ENCODE results near the gene TMED6. TPM values are rescaled to one million over a fixed set of nuclear protein-coding genes. Genes with fewer than 3 reads are reported as not detected.

The TMED6 gene
- total RNA-seq, 1 experiment from 2014 or later: 0.91 TPM

DNA sequence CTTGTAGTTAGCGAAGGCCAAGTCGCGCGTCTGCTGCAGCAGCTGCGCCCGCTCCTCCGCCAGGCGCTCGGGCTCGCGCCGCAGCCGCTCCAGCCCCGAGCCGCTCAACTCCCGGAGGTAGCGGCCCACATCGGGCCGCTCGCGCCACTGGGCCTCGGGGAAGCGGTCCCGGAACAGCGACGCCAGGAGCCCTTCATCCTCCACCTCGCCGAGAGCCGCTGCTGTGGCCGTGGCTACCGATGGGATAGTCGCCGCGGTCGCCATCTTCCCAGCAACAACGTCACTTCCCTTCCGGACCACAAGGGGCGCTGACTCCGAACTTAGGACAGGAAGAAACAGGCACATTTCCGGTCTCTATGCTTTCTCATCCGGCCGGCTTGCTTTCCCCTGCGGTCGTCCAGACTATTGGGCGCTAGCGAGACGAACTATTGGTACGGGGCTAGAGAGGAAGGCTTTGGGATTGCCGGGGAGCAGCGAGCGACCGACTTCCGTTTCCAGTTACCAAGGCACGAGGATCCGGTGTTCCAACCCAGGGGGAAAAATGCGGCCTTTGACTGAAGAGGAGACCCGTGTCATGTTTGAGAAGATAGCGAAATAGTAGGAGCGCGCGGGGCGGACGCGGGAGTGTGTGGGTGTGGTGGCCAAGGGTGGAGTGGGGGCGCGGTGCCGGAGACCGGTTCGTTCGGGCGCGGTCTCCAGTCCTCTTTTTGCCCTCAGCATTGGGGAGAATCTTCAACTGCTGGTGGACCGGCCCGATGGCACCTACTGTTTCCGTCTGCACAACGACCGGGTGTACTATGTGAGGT is 12.1 kb downstream of the TMED6 start, which contains the start of the genes COG8 and NIP7 (continued):
- peak; percentile 96 for TF ChIP-seq YY1 (IDR thresholded peaks at IDR 0.05; ENCODE audit: extremely low read depth, insufficient replicate concordance, low read depth, low read length)

- H3K4me2 ChIP-seq (ENCODE audit: low read length): peak overlapping the region; percentile 91
- CTCF ChIA-PET: no interaction called here
- RAD21 ChIA-PET (ENCODE audit: low non-redundant PET in 1 of 2, low total read pairs in 2 of 2, uncharacterized antibody in 2 of 2, unreplicated experiment in 2 of 2): no interaction called here
- POLR2A ChIA-PET: interaction anchor here (0.6 kb wide), 2 partner anchors 42 to 188 kb away, joined by 3 read pairs; no protein-coding TSS in a partner anchor
- intact Hi-C loops (cut with micrococcal nuclease): no loop called here
- no peaks in the 10 kb centered on the region for H3K9me3 ChIP-seq (ENCODE audit: control insufficient read depth in 1 of 2, insufficient read depth in 1 of 2, low read depth in 1 of 2, low read length in 2 of 2)
- DNase-seq (ENCODE audit: low read depth, low spot score) (no peak), ATAC-seq (no peak)
- H3K36me3 ChIP-seq (ENCODE audit: control insufficient read depth in 1 of 2, insufficient read depth in 2 of 2, low read length in 2 of 2): peaks cover 18 to 48% of the 10 kb centered on the region in 2 experiments; a peak in 3 of 4 replicates
- peaks cover 11 to 27% of the 10 kb centered on the region in 2 experiments for H3K4me1 ChIP-seq (ENCODE audit: control insufficient read depth in 1 of 2, insufficient read depth in 2 of 2, low read length in 2 of 2)
- BruUV-seq (replicated peaks): no TSS peak
- H3K27me3 ChIP-seq (ENCODE audit: insufficient read depth, low read length): no peaks in the 10 kb centered on the region
- H3K79me2 ChIP-seq (ENCODE audit: insufficient read depth, low read length): peaks cover 68% of the 10 kb centered on the region
- peak overlapping the region; percentile 90 for H3K27ac ChIP-seq (ENCODE audit: low read depth, low read length)
- peak overlapping the region; percentile 96 for H3K9ac ChIP-seq (ENCODE audit: low read length)
- no peaks in the 10 kb centered on the region; the same call in 1 of the 2 replicates for H4K20me1 ChIP-seq (ENCODE audit: insufficient read depth)
- no peak overlapping the region for H2AFZ ChIP-seq (ENCODE audit: low read depth, low read length, poor library complexity, severe bottlenecking)
- peak overlapping the region; percentile 71 to 94 for H3K4me3 ChIP-seq (replicated peaks in 1 of 2; ENCODE audit: low read depth in 1 of 2, low read length in 2 of 2)
- H3K9me2 ChIP-seq (ENCODE audit: insufficient read depth): no peaks in the 10 kb centered on the region
- TF ChIP-seq ZNF274 (IDR thresholded peaks at IDR 0.05; ENCODE audit: low read depth, low read length) (no peak), REST (IDR thresholded peaks at IDR 0.05; ENCODE audit: low read depth) (no peak), SP1 (IDR thresholded peaks at IDR 0.05; ENCODE audit: low read depth) (no peak), EZH2phosphoT487 (IDR thresholded peaks at IDR 0.05; ENCODE audit: borderline replicate concordance) (no peak), EGR1 (IDR thresholded peaks at IDR 0.05; ENCODE audit: low read depth) (no peak), CBX3 (IDR thresholded peaks at IDR 0.05; ENCODE audit: low read depth) (no peak), JUND (IDR thresholded peaks at IDR 0.05) (no peak), ZBTB33 (IDR thresholded peaks at IDR 0.05; ENCODE audit: extremely low read depth, insufficient replicate concordance, low read length) (no peak), SRF (IDR thresholded peaks at IDR 0.05; ENCODE audit: low read depth) (no peak), POLR2A (IDR thresholded peaks at IDR 0.05; ENCODE audit: borderline replicate concordance, extremely low read depth, insufficient read depth, insufficient read length) (no peak), SIN3A (IDR thresholded peaks at IDR 0.05; ENCODE audit: low read depth) (no peak), RAD21 (IDR thresholded peaks at IDR 0.05; ENCODE audit: low read depth) (no peak)
- TF ChIP-seq, protein P1, sequence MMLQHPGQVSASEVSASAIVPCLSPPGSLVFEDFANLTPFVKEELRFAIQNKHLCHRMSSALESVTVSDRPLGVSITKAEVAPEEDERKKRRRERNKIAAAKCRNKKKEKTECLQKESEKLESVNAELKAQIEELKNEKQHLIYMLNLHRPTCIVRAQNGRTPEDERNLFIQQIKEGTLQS (IDR thresholded peaks at IDR 0.05): no peak
- TF ChIP-seq, protein P2, sequence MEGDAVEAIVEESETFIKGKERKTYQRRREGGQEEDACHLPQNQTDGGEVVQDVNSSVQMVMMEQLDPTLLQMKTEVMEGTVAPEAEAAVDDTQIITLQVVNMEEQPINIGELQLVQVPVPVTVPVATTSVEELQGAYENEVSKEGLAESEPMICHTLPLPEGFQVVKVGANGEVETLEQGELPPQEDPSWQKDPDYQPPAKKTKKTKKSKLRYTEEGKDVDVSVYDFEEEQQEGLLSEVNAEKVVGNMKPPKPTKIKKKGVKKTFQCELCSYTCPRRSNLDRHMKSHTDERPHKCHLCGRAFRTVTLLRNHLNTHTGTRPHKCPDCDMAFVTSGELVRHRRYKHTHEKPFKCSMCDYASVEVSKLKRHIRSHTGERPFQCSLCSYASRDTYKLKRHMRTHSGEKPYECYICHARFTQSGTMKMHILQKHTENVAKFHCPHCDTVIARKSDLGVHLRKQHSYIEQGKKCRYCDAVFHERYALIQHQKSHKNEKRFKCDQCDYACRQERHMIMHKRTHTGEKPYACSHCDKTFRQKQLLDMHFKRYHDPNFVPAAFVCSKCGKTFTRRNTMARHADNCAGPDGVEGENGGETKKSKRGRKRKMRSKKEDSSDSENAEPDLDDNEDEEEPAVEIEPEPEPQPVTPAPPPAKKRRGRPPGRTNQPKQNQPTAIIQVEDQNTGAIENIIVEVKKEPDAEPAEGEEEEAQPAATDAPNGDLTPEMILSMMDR (IDR thresholded peaks at IDR 0.05 in 2 of 3, conservative IDR thresholded peaks at IDR 0.05 in 1 of 3; ENCODE audit: borderline replicate concordance in 1 of 3, insufficient read depth in 1 of 3, low read depth in 2 of 3, low read length in 2 of 3): no peak
These were observed 12.9 kb downstream of the TMED6 start for GRCh38 chr16:69338557-69339288.
